SK-N-SH treated with all-trans-retinoic acid at 6 μM for 48 hours (cell line): ENCODE results near the gene PTPRN2.

Experiments used
- ATAC-seq: fragments of 200-7000 bp; cut with Tn5 transposase; 3 replicates; pipeline ENCODE4 v1.9.1; 2020; ENCODE audit warnings: mild to moderate bottlenecking, moderate library complexity
- ARNTL ChIP-seq: fragments of 450-650 bp; formaldehyde crosslinking; IDR thresholded peaks from 2 replicates; pipeline ENCODE4 v1.5.0; 2020; ENCODE audit warnings: low read depth, mild to moderate bottlenecking, moderate library complexity, borderline replicate concordance
- CSDC2 ChIP-seq: fragments of 250-450 bp; sonication (Bioruptor Pico); IDR thresholded peaks from 2 replicates; pipeline ENCODE4 v1.5.0; 2020; ENCODE audit warnings: mild to moderate bottlenecking, moderate library complexity
- ESRRG ChIP-seq: fragments of 250-450 bp; sonication (Bioruptor Pico); IDR thresholded peaks from 2 replicates; pipeline ENCODE4 v1.6.1; 2021; ENCODE audit warnings: mild to moderate bottlenecking
- GLIS3 ChIP-seq: fragments of 250-450 bp; sonication (Bioruptor Pico); IDR thresholded peaks from 2 replicates; pipeline ENCODE4 v1.5.0; 2020; ENCODE audit warnings: mild to moderate bottlenecking, moderate library complexity
- ISL1 ChIP-seq: fragments of 250-450 bp; sonication (Bioruptor Pico); IDR thresholded peaks from 2 replicates; pipeline ENCODE4 v2.1.2; 2022; ENCODE audit warnings: mild to moderate bottlenecking, moderate library complexity
- OSR1 ChIP-seq: fragments of 250-450 bp; sonication (Bioruptor Pico); IDR thresholded peaks from 2 replicates; pipeline ENCODE4 v1.8.0; 2022; ENCODE audit warnings: moderate library complexity, mild to moderate bottlenecking, inconsistent platforms
- SNAI2 ChIP-seq: fragments of 250-450 bp; sonication (Bioruptor Pico); IDR thresholded peaks from 2 replicates; pipeline ENCODE4 v1.5.0; 2020; ENCODE audit warnings: mild to moderate bottlenecking, moderate library complexity
- TCF4 ChIP-seq: fragments of 250-450 bp; sonication (Bioruptor Pico); IDR thresholded peaks from 2 replicates; pipeline ENCODE4 v1.8.0; 2021; ENCODE audit warnings: mild to moderate bottlenecking, moderate library complexity, borderline replicate concordance
- TOX ChIP-seq: fragments of 250-450 bp; sonication (Bioruptor Pico); IDR thresholded peaks from 2 replicates; pipeline ENCODE4 v1.8.0; 2021; ENCODE audit warnings: mild to moderate bottlenecking, moderate library complexity, borderline replicate concordance
- ZC3H10 ChIP-seq: fragments of 250-450 bp; sonication (Bioruptor Pico); IDR thresholded peaks from 2 replicates; pipeline ENCODE4 v1.5.1; 2021; ENCODE audit warnings: mild to moderate bottlenecking, moderate library complexity
- ZFP3 ChIP-seq: fragments of 250-450 bp; sonication (Bioruptor Pico); IDR thresholded peaks from 2 replicates; pipeline ENCODE4 v1.5.0; 2020; ENCODE audit warnings: mild to moderate bottlenecking, moderate library complexity
- ZFP30 ChIP-seq: fragments of 450-650 bp; formaldehyde crosslinking; IDR thresholded peaks from 2 replicates; pipeline ENCODE4 v1.5.0; 2022; ENCODE audit warnings: mild to moderate bottlenecking, moderate library complexity
- ZNF565 ChIP-seq: fragments of 450-650 bp; formaldehyde crosslinking; conservative IDR thresholded peaks from 2 replicates; pipeline ENCODE4 v1.5.0; 2020; ENCODE audit warnings: low read depth, mild to moderate bottlenecking, moderate library complexity
- ZNF70 ChIP-seq: fragments of 450-650 bp; formaldehyde crosslinking; IDR thresholded peaks from 2 replicates; pipeline ENCODE4 v1.5.0; 2020; ENCODE audit warnings: mild to moderate bottlenecking, moderate library complexity
- TF ChIP-seq, protein P1 (sequence below): fragments of 250-450 bp; sonication (Bioruptor Pico); IDR thresholded peaks from 2 replicates; pipeline ENCODE4 v1.5.0; 2020; ENCODE audit warnings: mild to moderate bottlenecking, moderate library complexity
- TF ChIP-seq, protein P2 (sequence below): fragments of 250-450 bp; sonication (Bioruptor Pico); IDR thresholded peaks from 2 replicates; pipeline ENCODE4 v1.8.0; 2020; ENCODE audit warnings: mild to moderate bottlenecking, moderate library complexity, borderline replicate concordance
- TF ChIP-seq, protein P3 (sequence below): fragments of 250-450 bp; sonication (Bioruptor Pico); IDR thresholded peaks from 2 replicates; pipeline ENCODE4 v1.5.1; 2021; ENCODE audit warnings: mild to moderate bottlenecking, moderate library complexity

PTPRN2 gene

DNA sequence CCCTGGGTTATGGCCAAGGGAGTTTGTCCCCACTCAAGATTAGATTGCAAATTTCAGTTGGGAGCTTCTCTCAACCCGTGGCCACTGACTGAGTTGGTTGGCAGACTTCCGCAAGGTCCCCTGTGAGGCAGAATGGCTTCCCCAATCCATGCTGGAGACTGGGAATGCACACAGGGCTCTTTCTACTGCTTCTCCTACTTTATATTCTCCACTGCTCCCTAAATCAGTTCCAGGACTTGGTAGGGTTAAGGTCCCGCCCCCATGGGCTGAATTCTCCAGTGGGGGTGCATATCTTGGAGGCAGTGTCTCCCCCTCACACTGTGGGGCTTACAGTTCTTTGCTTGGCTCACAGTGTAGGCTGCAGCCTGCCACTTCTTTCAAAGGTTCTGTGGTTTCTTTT is 404.2 kb downstream of the PTPRN2 start (continued):
- TF ChIP-seq, protein P1, sequence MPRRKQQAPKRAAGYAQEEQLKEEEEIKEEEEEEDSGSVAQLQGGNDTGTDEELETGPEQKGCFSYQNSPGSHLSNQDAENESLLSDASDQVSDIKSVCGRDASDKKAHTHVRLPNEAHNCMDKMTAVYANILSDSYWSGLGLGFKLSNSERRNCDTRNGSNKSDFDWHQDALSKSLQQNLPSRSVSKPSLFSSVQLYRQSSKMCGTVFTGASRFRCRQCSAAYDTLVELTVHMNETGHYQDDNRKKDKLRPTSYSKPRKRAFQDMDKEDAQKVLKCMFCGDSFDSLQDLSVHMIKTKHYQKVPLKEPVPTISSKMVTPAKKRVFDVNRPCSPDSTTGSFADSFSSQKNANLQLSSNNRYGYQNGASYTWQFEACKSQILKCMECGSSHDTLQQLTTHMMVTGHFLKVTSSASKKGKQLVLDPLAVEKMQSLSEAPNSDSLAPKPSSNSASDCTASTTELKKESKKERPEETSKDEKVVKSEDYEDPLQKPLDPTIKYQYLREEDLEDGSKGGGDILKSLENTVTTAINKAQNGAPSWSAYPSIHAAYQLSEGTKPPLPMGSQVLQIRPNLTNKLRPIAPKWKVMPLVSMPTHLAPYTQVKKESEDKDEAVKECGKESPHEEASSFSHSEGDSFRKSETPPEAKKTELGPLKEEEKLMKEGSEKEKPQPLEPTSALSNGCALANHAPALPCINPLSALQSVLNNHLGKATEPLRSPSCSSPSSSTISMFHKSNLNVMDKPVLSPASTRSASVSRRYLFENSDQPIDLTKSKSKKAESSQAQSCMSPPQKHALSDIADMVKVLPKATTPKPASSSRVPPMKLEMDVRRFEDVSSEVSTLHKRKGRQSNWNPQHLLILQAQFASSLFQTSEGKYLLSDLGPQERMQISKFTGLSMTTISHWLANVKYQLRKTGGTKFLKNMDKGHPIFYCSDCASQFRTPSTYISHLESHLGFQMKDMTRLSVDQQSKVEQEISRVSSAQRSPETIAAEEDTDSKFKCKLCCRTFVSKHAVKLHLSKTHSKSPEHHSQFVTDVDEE (CRISPR knock-in tag) = no peak
- TF ChIP-seq ISL1 (CRISPR knock-in tag) (no peak), ZC3H10 (no peak), OSR1 (CRISPR knock-in tag) (no peak), CSDC2 (CRISPR knock-in tag) (no peak), ZFP30 (CRISPR knock-in tag) (no peak), ZFP3 (CRISPR knock-in tag) (no peak), SNAI2 (CRISPR knock-in tag) (no peak)
- TF ChIP-seq, protein P2, sequence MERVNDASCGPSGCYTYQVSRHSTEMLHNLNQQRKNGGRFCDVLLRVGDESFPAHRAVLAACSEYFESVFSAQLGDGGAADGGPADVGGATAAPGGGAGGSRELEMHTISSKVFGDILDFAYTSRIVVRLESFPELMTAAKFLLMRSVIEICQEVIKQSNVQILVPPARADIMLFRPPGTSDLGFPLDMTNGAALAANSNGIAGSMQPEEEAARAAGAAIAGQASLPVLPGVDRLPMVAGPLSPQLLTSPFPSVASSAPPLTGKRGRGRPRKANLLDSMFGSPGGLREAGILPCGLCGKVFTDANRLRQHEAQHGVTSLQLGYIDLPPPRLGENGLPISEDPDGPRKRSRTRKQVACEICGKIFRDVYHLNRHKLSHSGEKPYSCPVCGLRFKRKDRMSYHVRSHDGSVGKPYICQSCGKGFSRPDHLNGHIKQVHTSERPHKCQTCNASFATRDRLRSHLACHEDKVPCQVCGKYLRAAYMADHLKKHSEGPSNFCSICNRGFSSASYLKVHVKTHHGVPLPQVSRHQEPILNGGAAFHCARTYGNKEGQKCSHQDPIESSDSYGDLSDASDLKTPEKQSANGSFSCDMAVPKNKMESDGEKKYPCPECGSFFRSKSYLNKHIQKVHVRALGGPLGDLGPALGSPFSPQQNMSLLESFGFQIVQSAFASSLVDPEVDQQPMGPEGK (CRISPR knock-in tag) = no peak

DNA sequence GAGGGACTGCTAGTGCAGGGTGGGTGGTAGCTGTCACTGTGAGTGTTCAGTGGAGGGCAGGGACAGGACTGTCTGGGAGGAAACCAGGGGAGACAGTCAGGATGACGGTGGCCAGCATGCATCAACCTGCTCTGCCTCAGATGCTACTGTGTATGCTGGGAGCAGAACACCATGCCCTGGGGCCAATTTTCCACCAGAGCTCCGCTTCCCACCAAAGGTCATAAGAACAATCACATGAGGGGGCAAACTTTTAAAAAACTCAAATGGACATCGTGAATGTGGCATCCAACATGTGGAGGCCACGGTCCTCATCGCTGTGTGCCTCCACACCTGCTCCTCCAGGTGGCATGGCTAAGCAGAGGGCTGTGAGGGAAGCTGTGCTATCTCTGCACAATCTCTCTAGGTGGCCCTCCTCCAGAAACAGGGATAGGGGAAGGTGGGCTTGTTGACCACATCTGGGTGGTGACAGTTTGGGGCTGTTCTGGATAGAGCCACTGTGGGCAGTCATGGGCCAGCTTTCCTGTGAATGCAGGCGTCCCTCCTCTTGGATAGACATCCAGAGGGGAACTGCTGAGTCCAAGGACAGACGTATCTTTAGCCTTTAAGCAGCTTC is 411.0 kb downstream of the PTPRN2 start:
- TF ChIP-seq ZNF70 (CRISPR knock-in tag) (no peak), ISL1 (CRISPR knock-in tag) (no peak), TOX (no peak), TCF4 (no peak), GLIS3 (CRISPR knock-in tag) (no peak), ESRRG (CRISPR knock-in tag) (no peak), CSDC2 (CRISPR knock-in tag) (no peak)
- TF ChIP-seq, protein P3, sequence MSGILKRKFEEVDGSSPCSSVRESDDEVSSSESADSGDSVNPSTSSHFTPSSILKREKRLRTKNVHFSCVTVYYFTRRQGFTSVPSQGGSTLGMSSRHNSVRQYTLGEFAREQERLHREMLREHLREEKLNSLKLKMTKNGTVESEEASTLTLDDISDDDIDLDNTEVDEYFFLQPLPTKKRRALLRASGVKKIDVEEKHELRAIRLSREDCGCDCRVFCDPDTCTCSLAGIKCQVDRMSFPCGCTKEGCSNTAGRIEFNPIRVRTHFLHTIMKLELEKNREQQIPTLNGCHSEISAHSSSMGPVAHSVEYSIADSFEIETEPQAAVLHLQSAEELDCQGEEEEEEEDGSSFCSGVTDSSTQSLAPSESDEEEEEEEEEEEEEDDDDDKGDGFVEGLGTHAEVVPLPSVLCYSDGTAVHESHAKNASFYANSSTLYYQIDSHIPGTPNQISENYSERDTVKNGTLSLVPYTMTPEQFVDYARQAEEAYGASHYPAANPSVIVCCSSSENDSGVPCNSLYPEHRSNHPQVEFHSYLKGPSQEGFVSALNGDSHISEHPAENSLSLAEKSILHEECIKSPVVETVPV = no peak
- no peak for ATAC-seq

DNA sequence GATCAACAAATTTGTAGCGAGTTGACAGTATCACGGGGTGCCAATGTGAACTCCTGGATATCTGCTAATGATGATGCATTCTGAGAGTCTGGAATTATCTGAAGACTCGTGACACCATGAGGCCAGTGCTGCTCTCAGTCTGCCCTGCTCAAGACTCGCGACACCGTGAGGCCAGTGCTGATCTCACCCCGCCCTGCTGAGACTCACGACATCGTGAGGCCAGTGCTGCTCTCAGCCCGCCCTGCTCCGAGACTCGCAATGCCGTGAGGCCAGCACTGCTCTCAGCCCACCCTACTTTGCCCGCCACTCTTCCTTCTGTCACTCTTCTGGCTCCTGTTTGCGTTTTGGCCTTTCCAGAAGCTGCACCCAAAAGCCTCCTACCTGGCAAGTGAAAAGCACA is 411.8 kb downstream of the PTPRN2 start:
- ATAC-seq = no peak
- TF ChIP-seq ZC3H10 (no peak), ZNF565 (CRISPR knock-in tag) (no peak), ISL1 (CRISPR knock-in tag) (no peak), CSDC2 (CRISPR knock-in tag) (no peak), ZNF70 (CRISPR knock-in tag) (no peak)
- TF ChIP-seq, protein P3 = no peak
- TF ChIP-seq, protein P2 (CRISPR knock-in tag) = no peak

DNA sequence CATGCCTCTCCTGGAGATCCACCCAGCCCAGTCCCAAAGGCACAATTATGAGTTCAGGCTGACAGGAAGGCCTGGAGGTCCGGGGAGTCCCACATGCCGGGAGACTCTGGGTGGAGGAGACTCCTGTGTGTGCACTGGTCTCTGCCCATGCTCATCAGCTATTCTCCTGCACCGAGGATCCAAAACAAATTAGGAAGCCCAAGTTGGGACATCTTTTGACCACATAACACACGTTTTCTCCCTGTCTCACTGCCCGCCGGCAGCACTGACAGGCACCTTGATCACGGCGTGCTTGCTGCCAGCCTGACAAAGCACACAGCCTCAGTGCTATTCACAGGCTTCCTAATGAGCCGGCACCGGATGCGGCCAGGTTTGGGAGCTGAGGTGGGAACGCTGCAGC is 412.7 kb downstream of the PTPRN2 start:
- TF ChIP-seq ARNTL (CRISPR knock-in tag) (no peak), ZFP3 (CRISPR knock-in tag) (no peak)
- ATAC-seq = no peak
